ENCODE results near the gene MGLL.

- TF ChIP-seq CTCF (IDR thresholded peaks at IDR 0.05; ENCODE audit: insufficient read depth, low read depth, low read length) = no peak
- no peak for TF ChIP-seq EZH2 (IDR thresholded peaks at IDR 0.05; ENCODE audit: insufficient read depth, low read length)
These were observed 22.1 kb upstream of the MGLL start for GRCh38 chr3:127844326-127844942.
